ENCODE results near the gene PER1. TPM values are rescaled to one million over a fixed set of nuclear protein-coding genes. Genes with fewer than 3 reads are reported as not detected.

Gene PER1
- polyA plus RNA-seq (ENCODE audit: insufficient read length): 22.9 TPM
- long read RNA-seq, donor 1, transcript PER1-219 (3 exons, 461 nt): major isoform, 8 of 23 reads
- long read RNA-seq, donor 1, transcript PER1-207 (2 exons, 540 nt): minor isoform, 7 of 23 reads
- long read RNA-seq, donor 1, partial matches to known transcripts: 7 of 23 reads
- long read RNA-seq, donor 1, other reads (novel, unspliced or antisense): 0 of 23 reads
- long read RNA-seq, donor 2, partial matches to known transcripts: 22 of 27 reads
- long read RNA-seq, donor 2, other reads (novel, unspliced or antisense): 0 of 27 reads
- long read RNA-seq, donor 3, partial matches to known transcripts: 0 of 5 reads
- long read RNA-seq, donor 3, other reads (novel, unspliced or antisense): 0 of 5 reads
- long read RNA-seq, donor 4, partial matches to known transcripts: 0 of 1 reads
- long read RNA-seq, donor 4, other reads (novel, unspliced or antisense): 0 of 1 reads
- long read RNA-seq, donor 5, full-length matches to known transcripts: 2 of 2 reads
- long read RNA-seq, donor 5, partial matches to known transcripts: 0 of 2 reads
- long read RNA-seq, donor 5, other reads (novel, unspliced or antisense): 0 of 2 reads
- long read RNA-seq, donor 6, partial matches to known transcripts: 20 of 24 reads
- long read RNA-seq, donor 6, other reads (novel, unspliced or antisense): 0 of 24 reads
- long read RNA-seq, donor 7, partial matches to known transcripts: 0 of 8 reads
- long read RNA-seq, donor 7, other reads (novel, unspliced or antisense): 0 of 8 reads
- long read RNA-seq, donor 8, partial matches to known transcripts: 0 of 4 reads
- long read RNA-seq, donor 8, other reads (novel, unspliced or antisense): 0 of 4 reads

- peak; percentile 92 for DNase-seq
Measured at GRCh38 chr17:8152112-8152775, at the start of gene PER1. Gene PER1, minus strand, starts transcription at chr17:8152404. Its CDS starts 1,698 bp downstream, at chr17:8150706.

GRCh38 chr17:8192070-8192815 is 40.0 kb upstream of the PER1 start:
- peak; percentile 88 for DNase-seq

GRCh38 chr17:8190506-8190905 is 38.3 kb upstream of the PER1 start:
- DNase-seq: no peak

GRCh38 chr17:8189711-8190477 is 37.7 kb upstream of the PER1 start, which contains the start of gene BORCS6:
Gene BORCS6, minus strand, starts transcription at chr17:8190180. Its CDS starts 40 bp downstream, at chr17:8190140.
- peak; percentile 95 for DNase-seq

- no peak for DNase-seq
Measured at GRCh38 chr17:8189041-8189710, 37.0 kb upstream of the PER1 start.

- DNase-seq: no peak
Measured at GRCh38 chr17:8188263-8188839, 36.1 kb upstream of the PER1 start.

- peak; percentile 96 for DNase-seq
Measured at GRCh38 chr17:8187517-8188262, 35.5 kb upstream of the PER1 start.

- DNase-seq: peak; percentile 94
Measured at GRCh38 chr17:8186787-8187516, 34.7 kb upstream of the PER1 start.

- DNase-seq: no peak
Measured at GRCh38 chr17:8186446-8186786, 34.2 kb upstream of the PER1 start.

GRCh38 chr17:8185582-8186445 is 33.6 kb upstream of the PER1 start:
- peak; percentile 82 for DNase-seq

- DNase-seq: no peak
Measured at GRCh38 chr17:8176998-8177731, 25.0 kb upstream of the PER1 start.

- peak; percentile 88 for DNase-seq
Measured at GRCh38 chr17:8176197-8176940, 24.2 kb upstream of the PER1 start, which contains the start of gene TMEM107. Gene TMEM107, minus strand, starts transcription at chr17:8176380. Its CDS starts 94 bp downstream, at chr17:8176286.

GRCh38 chr17:8175795-8176196 is 23.6 kb upstream of the PER1 start:
- DNase-seq: no peak

- no peak for DNase-seq
Measured at GRCh38 chr17:8173871-8174322, 21.7 kb upstream of the PER1 start.

- peak; percentile 93 for DNase-seq
Measured at GRCh38 chr17:8173056-8173870, 21.1 kb upstream of the PER1 start.

All from left kidney (tissue), 8 donors.